K562 (cell line): ENCODE measurements around the gene CCNL1. TPM values are rescaled to one million over a fixed set of nuclear protein-coding genes. Genes with fewer than 3 reads are reported as not detected.

Source experiments
- ATF1 ChIP-seq, 2 experiments: fragments of 450-650 bp in 1 of 2; IDR thresholded peaks; 2 replicates each; pipeline ENCODE4 v1.6.1; 2016; ENCODE audit warnings: missing compliant biosample characterization in 1 of 2, missing genetic modification characterization in 1 of 2
- CBFA2T3 ChIP-seq: fragments of 450-650 bp; IDR thresholded peaks from 2 replicates; pipeline ENCODE4 v1.6.1; 2017
- CBX1 ChIP-seq: sonication (generic); IDR thresholded peaks from 2 replicates; pipeline ENCODE4 v1.6.1; 2016; ENCODE audit warnings: antibody characterized with exemption, low read depth, mild to moderate bottlenecking
- CCNT2 ChIP-seq: IDR thresholded peaks from 2 replicates; pipeline ENCODE4 v1.6.1; 2011; ENCODE audit warnings: borderline replicate concordance, low read depth, mild to moderate bottlenecking, moderate library complexity, mixed read lengths, low read length; ENCODE audit not compliant: insufficient read length; ENCODE audit errors: extremely low read depth
- CHD1 ChIP-seq: fragments of 200-600 bp; sonication (generic); IDR thresholded peaks from one replicate; pipeline ENCODE4 v1.6.1; 2012; ENCODE audit warnings: mild to moderate bottlenecking, moderate library complexity, low read length, inconsistent platforms
- CREM ChIP-seq: IDR thresholded peaks from 2 replicates; pipeline ENCODE4 v1.6.1; 2014; ENCODE audit warnings: antibody characterized with exemption, low read depth
- L3MBTL2 ChIP-seq: fragments of 450-650 bp; IDR thresholded peaks from 2 replicates; pipeline ENCODE4 v1.6.1; 2016; ENCODE audit warnings: mild to moderate bottlenecking, moderate library complexity
- MXD1 ChIP-seq: fragments of 250-450 bp; sonication (Bioruptor Pico); IDR thresholded peaks from 2 replicates; pipeline ENCODE4 v1.8.0; 2021; ENCODE audit warnings: borderline replicate concordance, mild to moderate bottlenecking, moderate library complexity; ENCODE audit not compliant: poor library complexity, severe bottlenecking
- RCOR1 ChIP-seq, 2 experiments: IDR thresholded peaks; 2 replicates each; pipeline ENCODE4 v1.6.1; 2012; ENCODE audit warnings: low read depth in 2 of 2, low read length in 2 of 2, borderline replicate concordance in 1 of 2, improper control_type of control experiment in 1 of 2
- RERE ChIP-seq: sonication (generic); formaldehyde crosslinking; IDR thresholded peaks from 2 replicates; pipeline ENCODE4 v1.8.0; 2023; ENCODE audit warnings: missing genetic modification reagents, mild to moderate bottlenecking, borderline replicate concordance
- SRF ChIP-seq, 2 experiments: fragments of 250-450, 450-650 bp in 1 of 2; sonication (Bioruptor Pico) in 1 of 2; sonication (generic) in 1 of 2; formaldehyde crosslinking; IDR thresholded peaks; 2 replicates each; pipeline versions ENCODE4 v1.5.0 to v1.5.1; 2020 to 2022; ENCODE audit warnings: mild to moderate bottlenecking in 1 of 2, missing genetic modification reagents in 1 of 2
- TEAD1 ChIP-seq, 2 experiments: fragments of 450-650 bp in 1 of 2; sonication (generic) in 1 of 2; formaldehyde crosslinking; IDR thresholded peaks; 2 replicates each; pipeline versions ENCODE4 v1.4.0 to v1.8.0; 2020 to 2022; ENCODE audit warnings: mild to moderate bottlenecking in 2 of 2, missing genetic modification reagents in 1 of 2
- ZNF134 ChIP-seq: fragments of 250-450 bp; sonication (Bioruptor Pico); conservative IDR thresholded peaks from 2 replicates; pipeline ENCODE4 v1.4.0; 2020
- polyA plus RNA-seq, 8 experiments: library from polyadenylated mRNA; depleted of rRNA in 4 of 8; stranded (reverse) in 5 of 8; unstranded in 3 of 8; fragments of >200 nt; fragmentation: Nextera tagmentation in 2 of 8; fragmentation: Illumina TruSeq in 1 of 8; extraction: Ambion mirVana in 2 of 8; extraction: Trizol in 1 of 8; gene quantifications; 2 replicates each; pipeline versions ENCODE4 v1.2.1 to v1.2.3, GENCODE V29; 2011 to 2014; ENCODE audit warnings: inconsistent platforms in 1 of 8, missing spikeins in 1 of 8
- total RNA-seq, 7 experiments: library from RNA; depleted of rRNA in 6 of 7; stranded (reverse); fragments of >200 nt in 6 of 7; fragmentation: Illumina TruSeq in 2 of 7; extraction: Trizol in 2 of 7; gene quantifications; 2 replicates each; pipeline versions ENCODE4 v1.2.1 to v1.2.3, GENCODE V29; 2011 to 2021; ENCODE audit warnings: low replicate concordance in 1 of 7
- TF ChIP-seq, protein P1 (sequence below), 2 experiments: fragments of 450-650 bp in 1 of 2; IDR thresholded peaks; 2 replicates each; pipeline ENCODE4 v1.6.1; 2011 to 2017; ENCODE audit warnings: low read depth in 2 of 2, antibody characterized with exemption in 1 of 2, borderline replicate concordance in 1 of 2, low read length in 1 of 2, mild to moderate bottlenecking in 1 of 2, mixed read lengths in 1 of 2; ENCODE audit not compliant: control insufficient read depth in 1 of 2
- TF ChIP-seq, protein P2 (sequence below), 2 experiments: fragments of 200-800 bp in 1 of 2; sonication (Bioruptor generic) in 1 of 2; sonication (generic) in 1 of 2; formaldehyde crosslinking in 1 of 2; IDR thresholded peaks in 1 of 2; conservative IDR thresholded peaks in 1 of 2; 2 replicates each; pipeline versions ENCODE4 v1.5.0 to v1.6.1; 2016 to 2020; ENCODE audit warnings: missing compliant biosample characterization in 1 of 2, missing genetic modification characterization in 1 of 2, missing genetic modification reagents in 1 of 2

The CCNL1 gene
- total and polyA plus RNA-seq, 9 of the 15 experiments (the other 6 are each of a cell fraction or from before 2014, with no cell fraction given), result 16.1 to 186 (median 132) TPM

DNA sequence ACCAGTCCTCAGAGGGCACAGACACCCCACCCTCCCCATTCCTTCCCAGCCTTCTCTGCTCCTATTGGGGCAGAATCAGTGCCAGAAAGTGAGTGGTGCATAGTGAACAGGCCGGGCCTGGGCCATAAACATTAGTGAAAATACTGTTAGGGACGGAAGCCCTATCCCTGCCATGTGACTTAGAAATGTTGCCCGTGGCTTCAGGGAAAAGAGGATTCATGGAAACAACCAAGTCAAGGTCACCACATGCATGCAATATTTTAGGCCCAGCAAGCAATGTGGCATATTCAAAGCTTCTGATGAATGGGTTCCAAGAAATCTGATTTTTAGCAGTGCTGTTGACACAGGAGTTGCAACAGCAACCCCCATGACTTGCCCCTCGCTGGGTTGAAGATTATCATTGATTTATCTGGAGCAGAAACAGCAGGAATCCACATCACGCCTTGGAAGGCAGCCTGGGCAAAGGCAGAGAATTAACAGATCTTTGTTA is 52.3 kb downstream of the CCNL1 start (continued):
- TF ChIP-seq, protein P1, sequence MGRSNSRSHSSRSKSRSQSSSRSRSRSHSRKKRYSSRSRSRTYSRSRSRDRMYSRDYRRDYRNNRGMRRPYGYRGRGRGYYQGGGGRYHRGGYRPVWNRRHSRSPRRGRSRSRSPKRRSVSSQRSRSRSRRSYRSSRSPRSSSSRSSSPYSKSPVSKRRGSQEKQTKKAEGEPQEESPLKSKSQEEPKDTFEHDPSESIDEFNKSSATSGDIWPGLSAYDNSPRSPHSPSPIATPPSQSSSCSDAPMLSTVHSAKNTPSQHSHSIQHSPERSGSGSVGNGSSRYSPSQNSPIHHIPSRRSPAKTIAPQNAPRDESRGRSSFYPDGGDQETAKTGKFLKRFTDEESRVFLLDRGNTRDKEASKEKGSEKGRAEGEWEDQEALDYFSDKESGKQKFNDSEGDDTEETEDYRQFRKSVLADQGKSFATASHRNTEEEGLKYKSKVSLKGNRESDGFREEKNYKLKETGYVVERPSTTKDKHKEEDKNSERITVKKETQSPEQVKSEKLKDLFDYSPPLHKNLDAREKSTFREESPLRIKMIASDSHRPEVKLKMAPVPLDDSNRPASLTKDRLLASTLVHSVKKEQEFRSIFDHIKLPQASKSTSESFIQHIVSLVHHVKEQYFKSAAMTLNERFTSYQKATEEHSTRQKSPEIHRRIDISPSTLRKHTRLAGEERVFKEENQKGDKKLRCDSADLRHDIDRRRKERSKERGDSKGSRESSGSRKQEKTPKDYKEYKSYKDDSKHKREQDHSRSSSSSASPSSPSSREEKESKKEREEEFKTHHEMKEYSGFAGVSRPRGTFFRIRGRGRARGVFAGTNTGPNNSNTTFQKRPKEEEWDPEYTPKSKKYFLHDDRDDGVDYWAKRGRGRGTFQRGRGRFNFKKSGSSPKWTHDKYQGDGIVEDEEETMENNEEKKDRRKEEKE (IDR thresholded peaks at IDR 0.05; ENCODE audit: borderline replicate concordance in 1 of 2, control insufficient read depth in 1 of 2, low read depth in 2 of 2, low read length in 1 of 2), result no peak
- TF ChIP-seq ZNF134 (no peak), CHD1 (no peak), TEAD1 (CRISPR knock-in tag; IDR thresholded peaks at IDR 0.05) (peak in 1 of 2 experiments; percentile 66; a peak in 2 of 4 replicates), CREM (0 out of 2 replicates have a peak, but pooled peaks have one; percentile 22), ATF1 (CRISPR knock-in tag; IDR thresholded peaks at IDR 0.05) (no peak), ATF1 (tag; IDR thresholded peaks at IDR 0.05) (peak; percentile 46; the same call in 1 of the 2 replicates), CCNT2 (peak; percentile 97), RCOR1 (IDR thresholded peaks at IDR 0.05; ENCODE audit: borderline replicate concordance in 1 of 2, low read depth in 2 of 2, low read length in 2 of 2) (peak; percentile 9 to 98; a peak in 2 of 4 replicates), L3MBTL2 (peak; percentile 93), SRF (CRISPR knock-in tag; IDR thresholded peaks at IDR 0.05) (0 out of 4 replicates have a peak, but pooled peaks of 1 of the 2 experiments have one; percentile 34), RERE (CRISPR knock-in tag) (no peak), MXD1 (peak; percentile 22), CBFA2T3 (peak; percentile 83), CBX1 (peak; percentile 57; the same call in 1 of the 2 replicates)
- TF ChIP-seq, protein P2, sequence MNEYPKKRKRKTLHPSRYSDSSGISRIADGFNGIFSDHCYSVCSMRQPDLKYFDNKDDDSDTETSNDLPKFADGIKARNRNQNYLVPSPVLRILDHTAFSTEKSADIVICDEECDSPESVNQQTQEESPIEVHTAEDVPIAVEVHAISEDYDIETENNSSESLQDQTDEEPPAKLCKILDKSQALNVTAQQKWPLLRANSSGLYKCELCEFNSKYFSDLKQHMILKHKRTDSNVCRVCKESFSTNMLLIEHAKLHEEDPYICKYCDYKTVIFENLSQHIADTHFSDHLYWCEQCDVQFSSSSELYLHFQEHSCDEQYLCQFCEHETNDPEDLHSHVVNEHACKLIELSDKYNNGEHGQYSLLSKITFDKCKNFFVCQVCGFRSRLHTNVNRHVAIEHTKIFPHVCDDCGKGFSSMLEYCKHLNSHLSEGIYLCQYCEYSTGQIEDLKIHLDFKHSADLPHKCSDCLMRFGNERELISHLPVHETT (CRISPR knock-in tag; conservative IDR thresholded peaks at IDR 0.05 in 1 of 2, IDR thresholded peaks at IDR 0.05 in 1 of 2), result 0 out of 4 replicates have a peak, but pooled peaks of 1 of the 2 experiments have one; percentile 26
